AG04450 (cell line): Measurements from ENCODE around the gene USO1. TPM values are rescaled to one million over a fixed set of nuclear protein-coding genes. Genes with fewer than 3 reads are reported as not detected.

ENCODE experiments used
- polyA plus RNA-seq: library from polyadenylated mRNA; depleted of rRNA; stranded (reverse); fragments of >200 nt; gene quantifications from 2 replicates; pipeline ENCODE4 v1.2.3, GENCODE V29; 2011; rRNA removed
- small RNA-seq: library from RNA; depleted of rRNA; stranded (forward); fragments of <200 nt; gene quantifications from one replicate; pipeline ENCODE3, GENCODE V24; 2012; ENCODE audit warnings: low read depth; ENCODE audit not compliant: insufficient read length

The USO1 gene
- polyA plus RNA-seq, 1 experiment = 142 TPM

Small RNA genes lying within 50 kb of the gene (small RNA-seq; reads per million reads assigned to genes)
- gene RNU2-16P = not detected

Other genes starting within 250 kb of the USO1 start
- 29.2 and 34.0 TPM in 2 replicates for gene RCHY1, start 210.2 kb upstream of the USO1 start, polyA plus RNA-seq
- gene THAP6, start 210.1 kb upstream of the USO1 start, polyA plus RNA-seq = 10.9 and 15.1 TPM in 2 replicates
- gene ODAPH, start 168.5 kb upstream of the USO1 start, polyA plus RNA-seq = not detected in 2 replicates
- 0.19 and 0.29 TPM in 2 replicates for gene CDKL2, start 94.0 kb upstream of the USO1 start, polyA plus RNA-seq
- gene G3BP2, start 51.2 kb upstream of the USO1 start, polyA plus RNA-seq = 139 and 179 TPM in 2 replicates
- gene PPEF2, start 177.9 kb downstream of the USO1 start, polyA plus RNA-seq = not detected in 2 replicates
- 13.2 and 14.7 TPM in 2 replicates for gene NAAA, start 216.4 kb downstream of the USO1 start, polyA plus RNA-seq